Activated CD4-positive, alpha-beta memory T cell treated with anti-CD3 and anti-CD28 coated beads, Interleukin-2, amount 10 ng/mL, durations not matched to agents 7 days and 5 days (primary cell): Measurements from ENCODE around the gene DMAC2. TPM values are rescaled to one million over a fixed set of nuclear protein-coding genes. Genes with fewer than 3 reads are reported as not detected.

Experiments
- CTCF ChIA-PET: fragments of 350-600 bp; sonication (Branson Sonifier 250); formaldehyde crosslinking; loops from one replicate; lab custom pipeline; 2021; ENCODE audit warnings: antibody characterized with exemption, inconsistent platforms; lab: Charles Lee
- POLR2A ChIA-PET: fragments of 350-600 bp; sonication (Branson Sonifier 250); formaldehyde crosslinking; loops from one replicate; lab custom pipeline; 2021; ENCODE audit warnings: antibody characterized with exemption; lab: Charles Lee
- DNase-seq: peaks from one replicate; pipeline ENCODE4 v3.0.0-alpha.2; 2020
- H3K27ac Mint-ChIP-seq: one replicate; pipeline ENCODE4 v1.8.0; 2021; ENCODE audit warnings: mild to moderate bottlenecking, mixed read lengths
- H3K27me3 Mint-ChIP-seq: one replicate; pipeline ENCODE4 v1.8.0; 2021; ENCODE audit warnings: mixed read lengths
- H3K36me3 Mint-ChIP-seq: one replicate; pipeline ENCODE4 v1.8.0; 2021; ENCODE audit warnings: low read depth, mixed read lengths
- H3K4me1 Mint-ChIP-seq: one replicate; pipeline ENCODE4 v1.8.0; 2021; ENCODE audit warnings: mixed read lengths
- H3K4me3 Mint-ChIP-seq: one replicate; pipeline ENCODE4 v1.8.0; 2021; ENCODE audit warnings: mild to moderate bottlenecking, mixed read lengths
- H3K9me3 Mint-ChIP-seq: one replicate; pipeline ENCODE4 v1.8.0; 2021; ENCODE audit warnings: mixed read lengths
- total RNA-seq, 2 experiments: library from RNA; stranded (reverse); gene quantifications; one replicate each; pipeline ENCODE4 v1.2.3, GENCODE V29; 2021

DMAC2 gene
- total RNA-seq, 2 experiments from 2014 or later: 36.0 to 38.4 TPM

GRCh38 chr19:41456342-41456918 is 16.7 kb upstream of the DMAC2 start:
- Mint-ChIP-seq H3K27me3 (peaks cover 3% of the 10 kb centered on the region), H3K9me3 (no peaks in the 10 kb centered on the region), H3K36me3 (no peaks in the 10 kb centered on the region), H3K27ac (peak overlapping the region; percentile 78), H3K4me1 (peaks cover 43% of the 10 kb centered on the region), H3K4me3 (peak overlapping the region; percentile 28)
- CTCF ChIA-PET: interaction anchor here (0.6 to 3.3 kb wide), 15 partner anchors 8 to 286 kb away, joined by 3 to 28 read pairs (median 5); partner anchors contain the start of gene DMAC2
- no peak for DNase-seq
- POLR2A ChIA-PET: interaction anchor here (1.7 to 2.6 kb wide), 4 partner anchors 9 to 92 kb away, joined by 5 to 16 read pairs (median 13); partner anchors contain the start of gene DMAC2

GRCh38 chr19:41455936-41456335 is 16.2 kb upstream of the DMAC2 start:
- H3K36me3 Mint-ChIP-seq: no peaks in the 10 kb centered on the region

GRCh38 chr19:41452584-41453275 is 13.0 kb upstream of the DMAC2 start:
- CTCF ChIA-PET: interaction anchor here (1.0 to 7.2 kb wide), 3 partner anchors 90 to 117 kb away, joined by 3 to 91 read pairs (median 71); no protein-coding TSS in a partner anchor
- H3K36me3 Mint-ChIP-seq: no peaks in the 10 kb centered on the region
- no peaks in the 10 kb centered on the region for H3K9me3 Mint-ChIP-seq
- H3K4me1 Mint-ChIP-seq: peaks cover 53% of the 10 kb centered on the region
- no peak overlapping the region for H3K4me3 Mint-ChIP-seq
- H3K27me3 Mint-ChIP-seq: peaks cover 3% of the 10 kb centered on the region
- POLR2A ChIA-PET: no interaction called here
- no peak overlapping the region for H3K27ac Mint-ChIP-seq
- DNase-seq: no peak

More at GRCh38 chr19:41455936-41456335, 16.2 kb upstream of the DMAC2 start:
- peaks cover 3% of the 10 kb centered on the region for H3K27me3 Mint-ChIP-seq
- DNase-seq: no peak
- ChIA-PET CTCF (interaction anchor here (0.6 to 3.3 kb wide), 9 partner anchors 7 to 142 kb away, joined by 3 to 28 read pairs (median 8); partner anchors contain the start of gene DMAC2), POLR2A (interaction anchor here (2.2 to 2.6 kb wide), 2 partner anchors 16 to 75 kb away, joined by 12 to 16 read pairs; partner anchors contain the start of gene DMAC2)
- H3K4me3 Mint-ChIP-seq: no peak overlapping the region
- H3K4me1 Mint-ChIP-seq: peaks cover 43% of the 10 kb centered on the region
- H3K9me3 Mint-ChIP-seq: no peaks in the 10 kb centered on the region
- H3K27ac Mint-ChIP-seq: no peak overlapping the region

GRCh38 chr19:41449865-41450178 is 10.1 kb upstream of the DMAC2 start:
- H3K9me3 Mint-ChIP-seq: no peaks in the 10 kb centered on the region
- no peak overlapping the region for H3K27ac Mint-ChIP-seq
- DNase-seq: no peak
- no peak overlapping the region for H3K4me3 Mint-ChIP-seq
- peaks cover 5% of the 10 kb centered on the region for H3K27me3 Mint-ChIP-seq
- peaks cover 33% of the 10 kb centered on the region for H3K4me1 Mint-ChIP-seq
- CTCF ChIA-PET: interaction anchor here (1.0 to 7.2 kb wide), 17 partner anchors 8 to 151 kb away, joined by 3 to 91 read pairs (median 12); partner anchors contain the start of genes CEACAM21 and DMAC2
- no peaks in the 10 kb centered on the region for H3K36me3 Mint-ChIP-seq
- POLR2A ChIA-PET: interaction anchor here (0.9 to 1.9 kb wide), 3 partner anchors 100 to 121 kb away, joined by 3 to 11 read pairs (median 3); no protein-coding TSS in a partner anchor

GRCh38 chr19:41449079-41449864 is 9.6 kb upstream of the DMAC2 start:
- DNase-seq: peak; percentile 76
- peaks cover 29% of the 10 kb centered on the region for H3K4me1 Mint-ChIP-seq
- H3K27ac Mint-ChIP-seq: peak overlapping the region; percentile 18
- peak overlapping the region; percentile 61 for H3K4me3 Mint-ChIP-seq
- no peaks in the 10 kb centered on the region for H3K9me3 Mint-ChIP-seq
- H3K27me3 Mint-ChIP-seq: peaks cover 7% of the 10 kb centered on the region
- CTCF ChIA-PET: interaction anchor here (0.6 to 7.2 kb wide), 30 partner anchors 8 to 1517 kb away, joined by 3 to 91 read pairs (median 6); partner anchors contain the start of genes B9D2, CEACAM21 and DMAC2
- no peaks in the 10 kb centered on the region for H3K36me3 Mint-ChIP-seq
- POLR2A ChIA-PET: interaction anchor here (0.9 to 2.2 kb wide), 8 partner anchors 9 to 123 kb away, joined by 3 to 16 read pairs (median 4); partner anchors contain the start of gene DMAC2

- peaks cover 14% of the 10 kb centered on the region for H3K27me3 Mint-ChIP-seq
- no peak for DNase-seq
- ChIA-PET CTCF (interaction anchor here (0.7 to 7.2 kb wide), 17 partner anchors 8 to 432 kb away, joined by 3 to 91 read pairs (median 12); partner anchors contain the start of genes B9D2, CEACAM21 and DMAC2), POLR2A (interaction anchor here (1.1 to 2.2 kb wide), 2 partner anchors 8 to 10 kb away, joined by 5 to 16 read pairs; partner anchors contain the start of gene DMAC2)
- no peak overlapping the region for H3K27ac Mint-ChIP-seq
- H3K9me3 Mint-ChIP-seq: no peaks in the 10 kb centered on the region
- H3K4me3 Mint-ChIP-seq: no peak overlapping the region
- peaks cover 26% of the 10 kb centered on the region for H3K4me1 Mint-ChIP-seq
- H3K36me3 Mint-ChIP-seq: no peaks in the 10 kb centered on the region
Observed at GRCh38 chr19:41447732-41448332, 8.1 kb upstream of the DMAC2 start.

- Mint-ChIP-seq H3K9me3 (no peaks in the 10 kb centered on the region), H3K4me3 (no peak overlapping the region), H3K27me3 (peaks cover 14% of the 10 kb centered on the region), H3K27ac (no peak overlapping the region), H3K36me3 (no peaks in the 10 kb centered on the region), H3K4me1 (peaks cover 32% of the 10 kb centered on the region)
- no peak for DNase-seq
- POLR2A ChIA-PET: no interaction called here
- CTCF ChIA-PET: interaction anchor here (0.6 to 1.8 kb wide), 2 partner anchors 11 to 79 kb away, joined by 3 to 5 read pairs; no protein-coding TSS in a partner anchor
Observed at GRCh38 chr19:41445575-41445974, 5.9 kb upstream of the DMAC2 start.

- no peaks in the 10 kb centered on the region for H3K9me3 Mint-ChIP-seq
- ChIA-PET POLR2A (no interaction called here), CTCF (no interaction called here)
- peaks cover 11% of the 10 kb centered on the region for H3K27me3 Mint-ChIP-seq
- no peak for DNase-seq
- H3K36me3 Mint-ChIP-seq: no peaks in the 10 kb centered on the region
- no peak overlapping the region for H3K4me3 Mint-ChIP-seq
- H3K27ac Mint-ChIP-seq: no peak overlapping the region
- peaks cover 22% of the 10 kb centered on the region for H3K4me1 Mint-ChIP-seq
Observed at GRCh38 chr19:41443813-41444455, 4.2 kb upstream of the DMAC2 start.

- POLR2A ChIA-PET: interaction anchor here (1.1 kb wide), 1 partner anchor 126 kb away, joined by 3 read pairs; no protein-coding TSS in a partner anchor
Observed at GRCh38 chr19:41442473-41443355, 3.0 kb upstream of the DMAC2 start, which contains the start of gene ERICH4. ERICH4 (plus strand) TSS chr19:41443156; CDS start chr19:41443170, 14 bp downstream.

GRCh38 chr19:41441321-41441945 is 1.7 kb upstream of the DMAC2 start:
- no peak for DNase-seq
- H3K36me3 Mint-ChIP-seq: peaks cover 5% of the 10 kb centered on the region
- no peaks in the 10 kb centered on the region for H3K9me3 Mint-ChIP-seq
- peaks cover 9% of the 10 kb centered on the region for H3K27me3 Mint-ChIP-seq
- CTCF ChIA-PET: interaction anchor here (3.0 kb wide), 2 partner anchors 7 to 77 kb away, joined by 26 to 42 read pairs; partner anchors contain the start of gene B9D2
- no peak overlapping the region for H3K27ac Mint-ChIP-seq
- H3K4me1 Mint-ChIP-seq: peaks cover 13% of the 10 kb centered on the region
- H3K4me3 Mint-ChIP-seq: no peak overlapping the region
- POLR2A ChIA-PET: interaction anchor here (3.0 kb wide), 1 partner anchor 78 kb away, joined by 10 read pairs; the partner anchor contains the start of gene B9D2

More at GRCh38 chr19:41442473-41443355, 3.0 kb upstream of the DMAC2 start, which contains the start of gene ERICH4:
- DNase-seq: no peak
- Mint-ChIP-seq H3K27ac (no peak within 1 kb of the TSS), H3K4me1 (peaks cover 14% of the 10 kb centered on the region), H3K36me3 (peaks cover 1% of the 10 kb centered on the region), H3K27me3 (peaks cover 11% of the 10 kb centered on the region), H3K9me3 (no peaks in the 10 kb centered on the region), H3K4me3 (no peak within 1 kb of the TSS)
- CTCF ChIA-PET: no interaction called here
